Gastroesophageal sphincter (tissue), 4 donors: Measurements from ENCODE around the gene PSMB2. TPM values are rescaled to one million over a fixed set of nuclear protein-coding genes. Genes with fewer than 3 reads are reported as not detected.

Experiments
- ATAC-seq: fragments of 150-250 bp; one replicate; pipeline ENCODE4 v1.9.1; 2016; ENCODE audit warnings: mild to moderate bottlenecking, moderate library complexity
- H3K27ac ChIP-seq, 4 donors: fragments of 200-600 bp; sonication (generic) in 3 of 4; 1 replicate in 3 of 4; 2 replicates in 1 of 4; pipeline ENCODE4 v1.5.1; 2016 to 2019
- H3K27me3 ChIP-seq: fragments of 200-600 bp; sonication (generic); one replicate; pipeline ENCODE4 v1.5.1; 2019
- H3K36me3 ChIP-seq, 2 donors: fragments of 200-600 bp; sonication (generic); one replicate each; pipeline ENCODE4 v1.5.1; 2019; ENCODE audit warnings: control low read depth in 1 of 2
- H3K4me1 ChIP-seq, 3 donors: fragments of 200-600 bp; sonication (generic); 1 replicate in 2 of 3; 2 replicates in 1 of 3; pipeline ENCODE4 v1.5.1; 2016 to 2019; ENCODE audit warnings: control low read depth in 2 of 3
- H3K4me3 ChIP-seq, 2 donors: fragments of 200-600 bp; sonication (generic); one replicate each; pipeline ENCODE4 v1.5.1; 2019; ENCODE audit warnings: mild to moderate bottlenecking in 1 of 2, moderate library complexity in 1 of 2
- H3K9me3 ChIP-seq, 3 donors: fragments of 200-600 bp; sonication (generic); one replicate each; pipeline ENCODE4 v1.5.1; 2017 to 2019; ENCODE audit warnings: control low read depth in 2 of 3
- EP300 ChIP-seq: sonication (generic); formaldehyde crosslinking; IDR thresholded peaks from one replicate; pipeline ENCODE4 v1.6.1; 2017; ENCODE audit warnings: antibody characterized with exemption, mild to moderate bottlenecking
- POLR2A ChIP-seq, 2 donors: fragments of 450-650 bp; IDR thresholded peaks; one replicate each; pipeline ENCODE4 v1.6.1; 2017; ENCODE audit warnings: antibody characterized with exemption in 2 of 2, mild to moderate bottlenecking in 2 of 2, moderate library complexity in 1 of 2
- POLR2AphosphoS5 ChIP-seq: sonication (generic); formaldehyde crosslinking; IDR thresholded peaks from one replicate; pipeline ENCODE4 v1.6.1; 2017; ENCODE audit warnings: antibody characterized with exemption
- WGBS, 2 donors: methylation state at CpG; one replicate each; pipeline ENCODE4 v1.1.5; 2018; ENCODE audit warnings: low coverage in 1 of 2; 5-methylcytosine and 5-hydroxymethylcytosine counted together
- total RNA-seq, 4 donors: library from RNA; depleted of rRNA; stranded (reverse); fragments of >200 nt; gene quantifications; one replicate each; pipeline ENCODE4 v1.1.0, GENCODE V29; 2016
- TF ChIP-seq, protein P1 (sequence below), 4 experiments: fragments of 200-600 bp in 2 of 4; fragments of 450-650 bp in 2 of 4; sonication (generic) in 1 of 4; IDR thresholded peaks; one replicate each; pipeline ENCODE4 v1.5.1; 2017 to 2019; ENCODE audit warnings: antibody characterized with exemption in 4 of 4, mild to moderate bottlenecking in 2 of 4, moderate library complexity in 2 of 4

Gene PSMB2
- total RNA-seq, 4 donors from 2014 or later, result 31.0 to 39.3 (median 38.7) TPM

DNA sequence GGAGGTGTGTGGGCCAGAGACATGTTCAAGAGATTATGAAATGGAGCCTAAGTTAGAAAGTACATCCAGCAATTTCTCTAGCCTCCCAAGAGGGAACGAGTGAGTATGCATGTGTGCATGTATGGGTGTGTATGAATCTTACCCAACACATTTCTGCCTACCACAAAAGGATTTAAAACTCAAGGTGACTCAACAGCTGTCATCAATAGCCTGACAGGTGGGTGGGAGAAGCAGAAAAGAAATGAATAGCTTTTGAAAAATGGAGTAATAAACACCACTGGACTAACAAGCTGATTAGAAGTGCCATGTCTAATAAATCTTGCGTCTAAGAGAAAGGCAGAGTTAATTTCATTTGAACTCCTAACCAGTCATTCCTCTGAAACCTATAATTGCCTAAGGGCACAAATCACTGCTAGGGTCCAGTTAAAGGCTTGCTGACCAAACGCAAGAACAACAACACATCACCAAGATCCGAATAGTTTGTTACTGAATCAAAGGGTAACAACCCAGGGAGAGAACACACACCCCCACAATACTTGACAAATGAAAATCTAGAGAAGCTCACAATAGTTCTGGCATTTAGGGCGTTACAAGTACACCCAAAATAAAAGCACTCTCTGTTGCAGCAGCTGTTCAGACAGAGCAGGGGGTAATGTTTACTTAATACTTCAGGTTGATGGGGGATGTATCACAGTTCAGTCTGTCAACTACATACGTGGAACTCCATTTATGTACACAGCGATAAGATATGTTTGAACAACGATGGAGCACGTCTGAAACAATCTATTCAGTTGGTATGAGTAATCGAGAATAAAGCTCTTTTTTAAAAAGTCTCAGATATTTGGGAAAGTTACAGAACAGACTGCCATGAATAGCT, 85.5 kb downstream of the PSMB2 start:
- TF ChIP-seq, protein P1, sequence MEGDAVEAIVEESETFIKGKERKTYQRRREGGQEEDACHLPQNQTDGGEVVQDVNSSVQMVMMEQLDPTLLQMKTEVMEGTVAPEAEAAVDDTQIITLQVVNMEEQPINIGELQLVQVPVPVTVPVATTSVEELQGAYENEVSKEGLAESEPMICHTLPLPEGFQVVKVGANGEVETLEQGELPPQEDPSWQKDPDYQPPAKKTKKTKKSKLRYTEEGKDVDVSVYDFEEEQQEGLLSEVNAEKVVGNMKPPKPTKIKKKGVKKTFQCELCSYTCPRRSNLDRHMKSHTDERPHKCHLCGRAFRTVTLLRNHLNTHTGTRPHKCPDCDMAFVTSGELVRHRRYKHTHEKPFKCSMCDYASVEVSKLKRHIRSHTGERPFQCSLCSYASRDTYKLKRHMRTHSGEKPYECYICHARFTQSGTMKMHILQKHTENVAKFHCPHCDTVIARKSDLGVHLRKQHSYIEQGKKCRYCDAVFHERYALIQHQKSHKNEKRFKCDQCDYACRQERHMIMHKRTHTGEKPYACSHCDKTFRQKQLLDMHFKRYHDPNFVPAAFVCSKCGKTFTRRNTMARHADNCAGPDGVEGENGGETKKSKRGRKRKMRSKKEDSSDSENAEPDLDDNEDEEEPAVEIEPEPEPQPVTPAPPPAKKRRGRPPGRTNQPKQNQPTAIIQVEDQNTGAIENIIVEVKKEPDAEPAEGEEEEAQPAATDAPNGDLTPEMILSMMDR (IDR thresholded peaks at IDR 0.05), result no peak
- TF ChIP-seq POLR2AphosphoS5, result no peak
- TF ChIP-seq EP300, result no peak
- no peak for TF ChIP-seq POLR2A (IDR thresholded peaks at IDR 0.05)
- Histone ChIP-seq H3K36me3 (peaks cover 0 to 34% of the 10 kb centered on the region in 2 donors), H3K4me3 (peak overlapping the region in 1 of 2 donors; percentile 74), H3K27ac (peak overlapping the region in 2 of 4 donors; percentile 94 to 98), H3K9me3 (no peaks in the 10 kb centered on the region), H3K27me3 (no peaks in the 10 kb centered on the region), H3K4me1 (peaks cover 0 to 73% (median 32%) of the 10 kb centered on the region in 3 donors)
- no peak for ATAC-seq
- 30 to 38% methylated on average over 10 of the region's 10 CpGs for WGBS, 2 donors

DNA sequence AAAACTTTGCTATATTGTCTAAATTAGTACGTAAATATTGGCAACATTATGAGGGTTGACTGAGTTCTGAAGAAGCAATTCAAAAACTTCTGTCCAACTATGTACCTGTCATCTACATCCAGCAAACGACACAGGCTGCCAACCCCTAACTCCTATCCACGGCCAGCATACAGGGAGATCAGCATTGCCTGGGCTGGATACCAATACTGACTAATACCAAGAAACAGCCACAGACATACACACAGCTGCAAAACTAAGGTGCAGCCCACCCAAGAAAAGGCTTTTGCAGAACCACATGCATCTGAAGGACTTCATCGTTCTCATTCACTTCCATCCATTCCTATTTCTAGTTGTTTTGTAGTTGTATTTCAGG, 86.1 kb downstream of the PSMB2 start:
- Histone ChIP-seq H3K4me3 (no peak overlapping the region), H3K9me3 (no peaks in the 10 kb centered on the region), H3K4me1 (peaks cover 0 to 66% (median 27%) of the 10 kb centered on the region in 3 donors), H3K36me3 (peaks cover 0 to 39% of the 10 kb centered on the region in 2 donors), H3K27me3 (no peaks in the 10 kb centered on the region), H3K27ac (no peak overlapping the region)
- TF ChIP-seq POLR2A (IDR thresholded peaks at IDR 0.05), result no peak
- TF ChIP-seq POLR2AphosphoS5, result no peak
- TF ChIP-seq EP300, result no peak
- TF ChIP-seq, protein P1 (IDR thresholded peaks at IDR 0.05), result no peak
- ATAC-seq, result no peak
- 52 to 57% methylated on average over 1 to 4 of the region's 4 CpGs for WGBS, 2 donors

DNA sequence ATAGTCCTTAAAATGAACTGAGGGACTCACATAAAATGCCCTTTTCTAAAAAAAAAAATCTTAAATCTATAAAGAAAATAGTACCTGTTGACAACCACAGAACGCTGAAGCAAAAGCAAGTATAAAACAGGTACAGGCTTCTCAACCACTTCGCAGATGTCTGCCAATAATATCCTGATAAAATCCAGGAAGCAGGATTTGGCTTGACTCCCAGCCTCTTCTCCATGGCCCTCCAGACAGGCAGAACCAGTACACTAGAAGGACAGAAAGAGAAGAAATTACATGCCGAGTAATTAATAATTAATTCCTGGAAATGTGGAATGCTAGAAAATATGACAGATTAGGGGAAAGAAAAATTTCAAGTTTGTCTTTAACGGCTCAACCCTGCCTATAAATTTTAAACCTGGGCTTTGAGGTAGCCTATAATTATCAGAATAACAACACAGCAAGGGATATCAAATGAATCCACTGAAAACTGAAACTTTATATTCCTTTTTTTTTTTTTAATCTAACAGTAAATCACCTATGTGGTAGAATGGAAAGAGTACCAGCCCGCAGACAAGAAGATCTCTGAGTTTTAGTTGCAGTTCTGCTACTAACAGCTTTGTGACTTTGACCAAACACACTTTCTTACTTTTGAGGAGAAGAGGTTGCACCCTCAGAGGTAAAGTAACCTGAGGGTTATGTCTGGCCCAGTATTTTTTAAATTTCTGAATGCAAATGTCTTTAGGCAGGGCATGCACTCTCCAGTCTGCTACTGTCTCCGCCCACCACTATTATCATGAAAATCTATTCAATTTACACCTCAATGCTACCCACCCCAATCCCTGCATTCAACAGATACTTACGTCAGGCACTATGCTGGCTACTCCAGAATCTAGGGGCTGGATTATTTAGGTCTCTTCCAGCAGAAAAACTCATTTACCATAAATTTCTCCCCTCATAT, 86.8 kb downstream of the PSMB2 start:
- TF ChIP-seq EP300 (no peak), POLR2A (IDR thresholded peaks at IDR 0.05) (no peak), POLR2AphosphoS5 (no peak)
- TF ChIP-seq, protein P1 (IDR thresholded peaks at IDR 0.05), result no peak
- Histone ChIP-seq H3K9me3 (no peaks in the 10 kb centered on the region), H3K27ac (no peak overlapping the region), H3K4me1 (peaks cover 0 to 60% (median 27%) of the 10 kb centered on the region in 3 donors), H3K4me3 (no peak overlapping the region), H3K36me3 (peaks cover 0 to 45% of the 10 kb centered on the region in 2 donors), H3K27me3 (no peaks in the 10 kb centered on the region)
- no peak for ATAC-seq
- WGBS, 2 donors, result 45 to 53% methylated on average over 7 of the region's 7 CpGs

DNA sequence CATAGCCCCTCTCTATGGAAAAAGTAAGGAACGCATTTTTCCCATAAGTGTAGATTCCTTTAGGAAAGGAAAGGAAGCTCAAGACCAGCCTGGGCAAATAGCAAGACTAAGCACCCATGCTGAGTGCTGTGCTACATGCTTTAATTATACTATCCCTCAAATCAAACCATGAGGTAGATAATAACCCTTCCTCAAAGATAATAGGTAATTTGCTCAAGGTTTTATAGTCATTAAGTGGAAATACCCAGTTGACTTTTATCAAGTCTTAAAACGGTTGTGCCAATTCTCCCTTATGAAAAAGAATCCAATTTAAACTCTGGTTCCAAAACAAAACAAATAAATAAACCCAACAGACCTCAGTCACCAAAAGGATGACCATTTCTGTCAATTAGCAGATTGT, 87.5 kb downstream of the PSMB2 start:
- Histone ChIP-seq H3K9me3 (no peaks in the 10 kb centered on the region), H3K4me3 (no peak overlapping the region), H3K27ac (no peak overlapping the region), H3K4me1 (peaks cover 0 to 58% (median 23%) of the 10 kb centered on the region in 3 donors), H3K36me3 (peaks cover 0 to 52% of the 10 kb centered on the region in 2 donors), H3K27me3 (no peaks in the 10 kb centered on the region)
- ATAC-seq, result no peak
- TF ChIP-seq, protein P1 (IDR thresholded peaks at IDR 0.05), result no peak
- TF ChIP-seq POLR2A (IDR thresholded peaks at IDR 0.05) (no peak), POLR2AphosphoS5 (no peak), EP300 (no peak)
- WGBS, 2 donors, result 66 to 73% methylated on average over 2 of the region's 2 CpGs

Other genes with a start within 250 kb of the PSMB2 start
- gene KIAA0319L, start 84.1 kb downstream of the PSMB2 start, total RNA-seq, result 10 to 100 TPM; 26.3 to 44.8 (median 38.9) TPM
- 10 to 100 TPM; 16.6 to 41.2 (median 24.3) TPM for gene NCDN, start 83.7 kb downstream of the PSMB2 start, total RNA-seq
- under 1 TPM in 1 of 4 donors, not detected in 3; 0.27 TPM for gene TFAP2E, start 68.2 kb downstream of the PSMB2 start, total RNA-seq
- gene C1orf216, start 77.4 kb upstream of the PSMB2 start, total RNA-seq, result 10 to 100 TPM; 23.6 to 35.4 (median 25.2) TPM
- gene CLSPN, start 128.5 kb upstream of the PSMB2 start, total RNA-seq, result under 1 TPM in 3 of 4 donors, not detected in 1; 0.08 to 0.99 (median 0.13) TPM
- 10 to 100 TPM; 25.0 to 45.5 (median 31.1) TPM for gene AGO4, start 166.5 kb upstream of the PSMB2 start, total RNA-seq
- 10 to 100 TPM; 19.5 to 39.5 (median 24.1) TPM for gene AGO1, start 241.7 kb upstream of the PSMB2 start, total RNA-seq